HEK293T (cell line): Measurements from ENCODE around the gene PGAP3.

Source experiments
- ELF4 ChIP-seq: fragments of 450-650 bp; IDR thresholded peaks from 2 replicates; pipeline ENCODE4 v1.6.1; 2017; ENCODE audit warnings: antibody characterized with exemption
- FOXK2 ChIP-seq: fragments of 450-650 bp; IDR thresholded peaks from 2 replicates; pipeline ENCODE4 v1.6.1; 2016; ENCODE audit warnings: mild to moderate bottlenecking
- SP1 ChIP-seq: fragments of 450-650 bp; IDR thresholded peaks from 2 replicates; pipeline ENCODE4 v1.6.1; 2017

GRCh38 chr17:39636927-39637736 lies 50.7 kb downstream of the PGAP3 start, which contains the start of gene STARD3:
- TF ChIP-seq SP1 (no peak), FOXK2 (no peak), ELF4 (0 out of 2 replicates have a peak, but pooled peaks have one; percentile 36)
